HUES64 (cell line): Measurements from ENCODE around the gene RGP1.

Experiments used
- H3K27ac ChIP-seq: 2 replicates; pipeline ENCODE4 v1.7.0; 2013; ENCODE audit warnings: low read depth, low read length, inconsistent platforms
- H3K27me3 ChIP-seq: 2 replicates; pipeline ENCODE4 v1.6.1; 2013; ENCODE audit warnings: mild to moderate bottlenecking, low read length; ENCODE audit not compliant: insufficient read depth
- H3K36me3 ChIP-seq: 2 replicates; pipeline ENCODE4 v1.6.1; 2013; ENCODE audit warnings: mild to moderate bottlenecking, low read length; ENCODE audit not compliant: insufficient read depth
- H3K4me1 ChIP-seq: 2 replicates; pipeline ENCODE4 v1.6.1; 2013; ENCODE audit warnings: mild to moderate bottlenecking, low read length, moderate library complexity; ENCODE audit not compliant: insufficient read depth
- H3K4me3 ChIP-seq: 2 replicates; pipeline ENCODE4 v1.5.1; 2013; ENCODE audit warnings: mild to moderate bottlenecking, low read length, moderate library complexity
- H3K9ac ChIP-seq: 2 replicates; pipeline ENCODE4 v1.6.1; 2013; ENCODE audit warnings: mild to moderate bottlenecking, low read depth, low read length
- H3K9me3 ChIP-seq: 2 replicates; pipeline ENCODE4 v1.6.1; 2013; ENCODE audit warnings: low read depth, low read length; ENCODE audit not compliant: insufficient read depth
- WGBS: fragments of 150-250, 120-280 bp; methylation state at CpG from one replicate; pipeline ENCODE4 v1.1.7; 2013; ENCODE audit warnings: missing lambda C conversion rate; 5-methylcytosine and 5-hydroxymethylcytosine counted together

Gene RGP1

GRCh38 chr9:35746583-35746982 lies 2.5 kb upstream of the RGP1 start:
- H3K4me1 ChIP-seq, result peaks cover 14% of the 10 kb centered on the region
- H3K27ac ChIP-seq, result no peak overlapping the region
- no peaks in the 10 kb centered on the region for H3K27me3 ChIP-seq
- no peaks in the 10 kb centered on the region for H3K9me3 ChIP-seq
- 79% methylated on average over 3 of the region's 3 CpGs for WGBS
- peak overlapping the region; percentile 97 for H3K4me3 ChIP-seq
- peaks cover 49% of the 10 kb centered on the region for H3K36me3 ChIP-seq
- no peak overlapping the region for H3K9ac ChIP-seq

DNA sequence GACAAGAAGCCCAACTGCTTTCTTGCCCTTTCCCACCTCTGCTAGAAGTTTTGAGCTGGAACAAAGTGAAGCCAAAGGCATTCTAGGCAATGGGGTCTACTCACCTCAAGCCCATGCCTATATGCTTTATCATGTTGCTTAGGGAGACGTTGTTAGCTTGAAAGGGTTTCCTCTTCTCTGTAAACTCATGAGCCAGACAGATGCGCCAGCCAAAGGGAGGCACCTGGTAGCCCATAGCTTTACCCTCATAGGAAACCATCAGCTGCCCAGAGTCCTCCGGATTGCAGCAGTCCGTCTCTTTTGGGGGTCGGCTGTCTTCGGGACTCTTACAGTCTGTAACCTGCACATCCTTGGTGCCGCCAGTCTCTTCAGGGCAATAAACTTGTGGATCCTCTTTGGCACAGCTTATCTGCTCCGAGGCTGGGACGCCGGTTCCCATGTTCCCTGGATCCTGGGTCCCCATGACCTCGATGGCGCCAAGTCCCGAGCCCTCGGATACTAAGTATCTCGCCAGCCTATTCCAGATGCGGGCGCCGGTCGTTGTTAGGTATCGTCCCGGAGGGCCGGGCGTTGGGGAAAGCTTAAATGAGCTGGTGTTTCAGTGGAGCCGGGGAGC lies 737 bp upstream of the RGP1 start:
- H3K9me3 ChIP-seq, result no peaks in the 10 kb centered on the region
- H3K27me3 ChIP-seq, result no peaks in the 10 kb centered on the region
- H3K4me1 ChIP-seq, result peaks cover 14% of the 10 kb centered on the region
- H3K36me3 ChIP-seq, result peaks cover 49% of the 10 kb centered on the region
- H3K4me3 ChIP-seq, result peak overlapping the region; percentile 97
- peak overlapping the region; percentile 74 for H3K9ac ChIP-seq
- peak overlapping the region; percentile 91; the same call in 1 of the 2 replicates for H3K27ac ChIP-seq
- 1% methylated on average over 24 of the region's 24 CpGs for WGBS

DNA sequence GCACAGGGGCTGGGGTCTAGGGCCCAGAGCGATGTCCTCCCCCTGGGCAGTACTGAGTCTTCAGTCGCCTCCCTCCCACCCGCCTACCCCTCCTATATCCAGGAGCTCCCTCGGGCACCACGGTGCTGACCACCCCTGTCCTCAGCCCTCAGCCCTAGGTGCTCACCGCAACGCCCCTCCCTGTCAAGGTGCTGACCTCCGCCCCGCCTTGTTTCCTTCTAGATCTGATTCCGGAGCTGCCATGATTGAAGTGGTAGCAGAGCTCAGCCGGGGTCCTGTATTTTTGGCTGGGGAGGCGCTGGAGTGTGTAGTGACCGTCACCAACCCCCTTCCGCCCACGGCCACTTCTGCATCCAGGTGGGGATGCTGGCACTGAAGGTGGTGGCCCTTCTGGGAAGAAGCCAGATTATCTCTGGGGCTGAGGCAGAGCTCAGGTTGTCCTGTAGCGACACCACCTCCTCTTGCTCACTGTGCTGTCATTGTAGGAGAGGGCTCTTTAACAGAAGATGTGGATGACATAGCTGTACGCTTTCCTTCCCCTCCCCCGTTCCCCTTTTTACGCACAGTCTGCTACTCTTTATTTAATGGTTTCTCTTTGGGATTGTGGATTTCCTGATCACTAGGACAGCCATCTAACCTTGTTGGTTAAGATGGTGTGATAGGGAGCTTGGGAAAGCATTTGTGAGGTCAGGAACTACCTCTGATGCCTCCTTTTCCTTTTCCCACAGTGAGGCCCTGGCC lies 598 bp downstream of the RGP1 start:
- peaks cover 44% of the 10 kb centered on the region for H3K36me3 ChIP-seq
- H3K27ac ChIP-seq, result peak overlapping the region; percentile 91; the same call in 1 of the 2 replicates
- no peaks in the 10 kb centered on the region for H3K9me3 ChIP-seq
- H3K4me1 ChIP-seq, result peaks cover 14% of the 10 kb centered on the region
- H3K4me3 ChIP-seq, result peak overlapping the region; percentile 97
- WGBS, result 11% methylated on average over 18 of the region's 19 CpGs
- H3K27me3 ChIP-seq, result no peaks in the 10 kb centered on the region
- peak overlapping the region; percentile 74 for H3K9ac ChIP-seq

DNA sequence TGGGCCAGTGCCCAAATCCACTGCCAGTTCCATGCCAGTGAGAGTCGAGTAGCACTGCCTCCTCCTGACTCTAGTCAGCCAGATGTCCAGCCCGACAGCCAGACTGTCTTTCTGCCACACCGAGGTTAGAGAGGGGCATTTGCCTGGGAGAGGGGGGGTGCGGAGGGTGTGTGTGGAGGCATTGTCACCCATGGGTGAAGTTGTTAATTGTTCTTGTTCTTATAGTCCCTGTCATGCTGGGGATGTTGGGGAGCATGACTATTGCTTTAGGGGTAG lies 1.1 kb downstream of the RGP1 start:
- WGBS, result 88% methylated on average over 4 of the region's 4 CpGs
- Histone ChIP-seq H3K9ac (no peak overlapping the region), H3K27ac (no peak overlapping the region; the same call in 1 of the 2 replicates), H3K27me3 (no peaks in the 10 kb centered on the region), H3K36me3 (peaks cover 42% of the 10 kb centered on the region), H3K4me1 (peaks cover 14% of the 10 kb centered on the region), H3K4me3 (peak overlapping the region; percentile 97), H3K9me3 (no peaks in the 10 kb centered on the region)

DNA sequence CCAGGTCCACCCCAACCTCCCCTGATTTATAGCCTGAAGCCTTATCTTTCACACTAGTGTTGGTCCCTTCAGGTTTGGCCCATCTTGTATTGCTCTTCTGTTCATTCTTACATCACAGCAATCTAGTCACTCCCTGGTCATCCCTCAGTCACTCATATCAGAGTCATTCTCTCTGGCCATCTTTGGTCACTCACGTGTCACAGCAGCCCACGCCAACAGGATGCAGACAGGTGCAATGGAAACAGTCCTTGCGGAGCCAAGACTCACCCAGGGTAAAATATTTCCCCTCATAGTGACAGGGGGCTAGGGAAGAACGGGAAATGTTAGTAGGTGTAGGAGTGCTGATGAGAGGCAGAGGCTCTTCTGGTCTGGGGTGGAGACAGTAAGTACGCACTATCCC lies 4.4 kb downstream of the RGP1 start:
- Histone ChIP-seq H3K4me1 (peaks cover 14% of the 10 kb centered on the region; the same call in 1 of the 2 replicates), H3K27me3 (no peaks in the 10 kb centered on the region), H3K4me3 (no peak overlapping the region), H3K36me3 (peaks cover 34% of the 10 kb centered on the region), H3K9me3 (no peaks in the 10 kb centered on the region), H3K27ac (no peak overlapping the region), H3K9ac (no peak overlapping the region)
- 94% methylated on average over 5 of the region's 5 CpGs for WGBS

GRCh38 chr9:35754264-35754663 lies 5.2 kb downstream of the RGP1 start, which contains the start of gene MSMP:
TSS of gene MSMP (minus strand) at chr9:35754276. CDS start at chr9:35754129, 147 bp downstream.
- Histone ChIP-seq H3K9me3 (no peaks in the 10 kb centered on the region), H3K4me1 (peaks cover 14% of the 10 kb centered on the region; the same call in 1 of the 2 replicates), H3K4me3 (no peak within 1 kb of the TSS), H3K9ac (no peak within 1 kb of the TSS), H3K27ac (no peak within 1 kb of the TSS), H3K36me3 (peaks cover 34% of the 10 kb centered on the region), H3K27me3 (no peaks in the 10 kb centered on the region)
- WGBS, result 69% methylated on average over 3 of the region's 3 CpGs

DNA sequence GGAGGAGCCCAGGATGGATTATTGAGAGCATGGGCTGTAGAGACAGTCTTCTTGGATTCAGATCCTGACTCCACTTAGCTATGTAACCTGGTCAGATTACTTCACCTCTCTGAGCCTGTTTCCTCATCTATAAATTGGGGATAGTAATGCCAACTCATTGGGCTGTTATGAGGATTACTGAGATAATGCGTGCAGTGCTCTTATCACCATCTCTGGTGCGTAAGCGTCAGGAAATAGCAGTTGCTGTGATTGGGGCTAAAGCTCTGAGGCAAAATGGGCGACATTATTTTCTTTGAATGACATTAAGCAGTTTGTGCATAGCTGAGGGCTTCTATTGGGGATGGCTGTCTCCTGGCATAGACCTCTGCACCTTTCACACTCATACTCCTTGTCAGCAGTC lies 6.0 kb downstream of the RGP1 start:
- Histone ChIP-seq H3K9ac (no peak overlapping the region), H3K4me1 (peaks cover 12% of the 10 kb centered on the region; the same call in 1 of the 2 replicates), H3K4me3 (no peak overlapping the region), H3K36me3 (peaks cover 34% of the 10 kb centered on the region), H3K27me3 (no peaks in the 10 kb centered on the region), H3K9me3 (no peaks in the 10 kb centered on the region), H3K27ac (no peak overlapping the region)
- 97% methylated on average over 4 of the region's 4 CpGs for WGBS

DNA sequence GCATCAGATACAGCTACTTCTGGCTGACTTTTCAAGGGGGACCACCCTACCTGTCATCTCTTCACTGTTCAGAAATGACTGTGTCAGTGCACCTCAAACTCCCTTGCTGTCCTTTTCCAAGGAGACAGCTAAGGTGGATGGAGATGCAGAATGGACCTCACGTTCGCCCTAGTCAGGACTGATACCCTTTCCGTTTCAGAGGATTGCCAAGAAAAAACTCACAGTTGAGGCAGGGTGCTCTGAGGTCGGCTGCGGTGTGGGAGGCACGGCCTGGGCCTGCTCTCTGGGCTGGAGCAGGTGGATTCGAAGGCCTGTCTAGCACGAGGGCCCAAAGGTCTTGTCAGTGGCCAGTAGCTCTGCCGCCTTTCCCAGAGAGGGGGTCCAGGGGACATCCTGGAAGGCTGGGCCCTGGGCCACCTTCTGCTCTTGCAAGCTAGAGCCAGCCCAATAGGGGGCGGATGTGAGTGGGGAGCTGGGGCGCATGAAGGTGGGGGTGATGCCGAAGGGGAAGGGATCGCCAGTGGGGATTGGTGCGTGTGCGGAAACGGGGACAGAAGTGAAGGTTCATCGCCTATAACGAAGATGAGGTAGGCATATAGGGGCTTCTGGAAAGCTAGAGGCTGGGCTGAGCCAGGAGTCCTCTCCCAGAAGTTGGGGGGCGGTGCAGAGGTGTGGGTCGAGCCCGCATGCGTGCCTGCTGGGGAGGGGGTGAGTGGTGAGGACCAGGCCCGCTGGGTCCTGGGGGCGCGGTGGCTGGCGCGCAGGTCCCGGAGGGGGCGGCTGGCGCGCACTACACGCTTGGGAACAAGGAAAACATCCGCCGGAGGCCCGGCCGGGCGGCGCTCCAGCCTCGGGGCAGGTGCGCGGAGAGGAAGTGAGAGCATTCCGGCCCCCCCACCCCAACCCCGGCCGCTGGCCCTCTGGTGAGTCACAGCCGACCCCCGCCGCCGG lies 7.5 kb downstream of the RGP1 start:
- H3K9me3 ChIP-seq, result no peaks in the 10 kb centered on the region
- 14% methylated on average over 48 of the region's 48 CpGs for WGBS
- peak overlapping the region; percentile 91 for H3K9ac ChIP-seq
- H3K27ac ChIP-seq, result peak overlapping the region; percentile 88
- H3K4me1 ChIP-seq, result peaks cover 11% of the 10 kb centered on the region; the same call in 1 of the 2 replicates
- peaks cover 26% of the 10 kb centered on the region for H3K36me3 ChIP-seq
- peak overlapping the region; percentile 81 for H3K4me3 ChIP-seq
- H3K27me3 ChIP-seq, result no peaks in the 10 kb centered on the region

DNA sequence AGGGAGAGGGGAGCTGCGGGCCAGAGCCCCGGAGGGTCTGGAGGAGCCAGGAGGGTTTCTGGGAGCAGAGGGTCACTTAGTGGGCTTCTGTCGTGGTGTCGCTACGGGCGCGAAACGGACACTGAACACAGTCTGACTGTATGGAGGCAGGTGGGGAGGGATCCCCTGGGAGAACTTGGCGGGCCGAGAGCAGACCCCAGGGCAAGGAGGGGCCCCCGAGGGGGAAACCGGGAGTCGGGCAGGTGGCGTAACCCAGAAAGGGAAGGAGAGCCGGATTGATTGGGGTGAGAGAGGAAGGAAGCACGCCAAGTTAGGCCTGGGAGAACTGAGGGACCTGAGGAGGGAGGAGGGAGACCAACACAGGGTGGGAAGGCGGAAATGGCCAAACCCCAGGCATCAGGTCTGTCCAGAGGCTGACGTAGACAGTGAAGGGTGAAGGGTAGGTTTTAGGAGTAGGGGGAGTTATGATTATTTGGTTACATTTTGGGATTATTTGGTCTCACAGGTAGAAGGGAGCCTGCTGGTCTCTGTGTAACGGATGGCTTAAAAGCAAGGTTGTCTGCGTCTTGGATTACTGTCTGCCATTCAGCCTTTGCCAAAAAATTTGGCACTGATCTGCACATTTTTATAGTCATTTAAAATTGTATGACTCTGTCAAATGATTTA lies 8.3 kb downstream of the RGP1 start:
- Histone ChIP-seq H3K27ac (peak overlapping the region; percentile 88), H3K4me1 (peaks cover 12% of the 10 kb centered on the region; the same call in 1 of the 2 replicates), H3K36me3 (peaks cover 18% of the 10 kb centered on the region), H3K4me3 (peak overlapping the region; percentile 81), H3K9ac (peak overlapping the region; percentile 91), H3K27me3 (no peaks in the 10 kb centered on the region), H3K9me3 (no peaks in the 10 kb centered on the region)
- 4% methylated on average over 20 of the region's 20 CpGs for WGBS

DNA sequence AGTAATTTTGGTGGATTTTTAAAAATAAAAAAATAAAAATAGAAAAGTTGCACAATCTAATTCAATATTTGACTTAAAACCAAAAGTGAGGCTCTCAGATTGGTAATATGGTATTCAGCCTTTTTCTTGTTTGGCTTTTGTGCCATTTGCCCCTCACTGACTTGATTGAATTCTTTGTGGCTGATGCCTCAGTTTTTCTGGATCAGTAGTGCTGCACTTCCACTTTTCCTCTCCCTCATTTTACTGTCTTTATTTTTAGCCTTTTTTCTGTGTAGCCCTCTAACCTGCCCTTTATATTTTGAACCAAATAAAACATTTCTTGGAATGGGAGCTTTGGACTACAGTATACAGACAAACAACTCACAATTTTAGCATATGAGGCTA lies 8.8 kb downstream of the RGP1 start:
- Histone ChIP-seq H3K27me3 (no peaks in the 10 kb centered on the region), H3K9ac (peak overlapping the region; percentile 91; the same call in 1 of the 2 replicates), H3K4me3 (peak overlapping the region; percentile 81), H3K4me1 (peaks cover 16% of the 10 kb centered on the region; the same call in 1 of the 2 replicates), H3K36me3 (peaks cover 13% of the 10 kb centered on the region), H3K9me3 (no peaks in the 10 kb centered on the region), H3K27ac (peak overlapping the region; percentile 88; the same call in 1 of the 2 replicates)
